SW 1271 (cell line): Measurements from ENCODE around the gene PPP1R13B.
"Not testable (repeated sequence)": the region's sequence is repeated elsewhere in the genome, so short reads cannot be mapped to it uniquely, and the experiment has no call there.

Source experiments
- DNase-seq, 2 experiments: peaks; one replicate each; lab custom pipeline; 2025; lab: John Stamatoyannopoulos, UW

The PPP1R13B gene

GRCh38 chr14:103861413-103862392, 14.3 kb upstream of the PPP1R13B start:
- no peak for DNase-seq

- DNase-seq = no peak
Measured at GRCh38 chr14:103859416-103860202, 12.2 kb upstream of the PPP1R13B start.

- DNase-seq = no peak
Measured at GRCh38 chr14:103858063-103858781, 10.8 kb upstream of the PPP1R13B start.

GRCh38 chr14:103857256-103857655, 9.9 kb upstream of the PPP1R13B start:
- no peak for DNase-seq

DNA sequence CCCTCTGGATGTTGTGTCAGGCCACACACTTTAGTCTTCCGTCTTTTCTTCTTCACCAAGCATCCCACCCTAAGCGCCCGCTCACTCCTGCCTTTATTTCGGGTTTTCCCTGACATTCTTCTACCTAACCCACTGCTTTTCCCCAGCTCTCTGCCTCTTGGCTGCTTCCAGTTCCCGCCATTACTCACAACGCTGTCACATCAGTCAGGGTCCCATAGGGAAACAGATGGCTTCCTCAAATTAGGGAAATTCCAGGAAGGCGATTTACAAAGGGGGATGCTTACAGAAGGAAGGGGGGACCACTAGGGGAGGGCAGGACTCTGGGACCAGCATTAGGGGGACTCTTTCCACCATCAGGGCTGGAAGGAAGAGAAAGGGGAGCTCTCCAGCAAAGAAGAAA, 9.2 kb upstream of the PPP1R13B start:
- no peak for DNase-seq

- DNase-seq = no peak
Measured at GRCh38 chr14:103856105-103856504, 8.7 kb upstream of the PPP1R13B start.

- no peak for DNase-seq
Measured at GRCh38 chr14:103855734-103856095, 8.3 kb upstream of the PPP1R13B start.

DNA sequence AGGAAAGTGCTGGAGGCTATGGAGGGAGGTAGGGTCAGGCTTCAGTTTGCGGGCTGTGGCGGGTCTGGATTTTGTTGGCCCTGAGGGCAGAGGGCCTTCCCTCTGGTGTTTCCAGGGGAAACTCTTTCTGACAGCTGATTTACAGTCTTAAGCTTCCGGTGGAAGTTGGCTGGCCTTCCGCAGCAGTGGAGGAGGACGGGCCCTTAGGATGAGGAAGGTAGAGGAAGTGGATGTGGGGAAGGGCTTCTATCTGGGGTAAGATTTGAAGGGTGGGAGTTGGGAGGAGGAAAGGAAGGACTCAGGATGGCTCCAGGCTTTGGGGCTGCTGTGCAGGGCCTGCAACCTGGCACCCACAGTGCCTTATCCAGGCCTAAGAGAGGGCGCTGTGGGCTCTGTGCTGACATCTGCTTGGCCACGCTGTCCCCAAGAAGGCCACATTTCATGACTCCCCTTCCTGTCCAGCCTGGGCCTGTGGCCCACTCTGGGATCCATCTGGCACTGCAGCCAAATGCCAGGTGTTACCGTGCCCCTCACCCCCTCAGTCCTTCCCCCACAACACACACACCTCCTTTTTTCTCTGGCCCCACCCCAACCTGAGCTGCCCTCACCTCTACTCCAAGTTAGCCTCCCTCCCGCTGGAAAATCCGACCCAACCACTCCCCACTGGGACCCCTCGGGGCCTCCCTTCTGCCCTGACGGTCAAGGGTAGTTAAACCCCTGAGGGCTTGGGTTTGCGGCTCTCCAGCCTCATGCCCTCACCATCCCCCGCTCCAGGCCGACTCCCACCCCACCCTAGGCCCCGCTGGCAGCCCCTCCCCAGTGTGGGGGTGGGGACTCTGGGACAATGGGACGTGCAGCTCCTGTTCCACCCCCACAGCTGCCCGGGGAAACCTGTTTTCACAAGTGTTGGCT, 7.7 kb upstream of the PPP1R13B start:
- no peak for DNase-seq

- DNase-seq = no peak
Measured at GRCh38 chr14:103854017-103854808, 6.8 kb upstream of the PPP1R13B start.

DNA sequence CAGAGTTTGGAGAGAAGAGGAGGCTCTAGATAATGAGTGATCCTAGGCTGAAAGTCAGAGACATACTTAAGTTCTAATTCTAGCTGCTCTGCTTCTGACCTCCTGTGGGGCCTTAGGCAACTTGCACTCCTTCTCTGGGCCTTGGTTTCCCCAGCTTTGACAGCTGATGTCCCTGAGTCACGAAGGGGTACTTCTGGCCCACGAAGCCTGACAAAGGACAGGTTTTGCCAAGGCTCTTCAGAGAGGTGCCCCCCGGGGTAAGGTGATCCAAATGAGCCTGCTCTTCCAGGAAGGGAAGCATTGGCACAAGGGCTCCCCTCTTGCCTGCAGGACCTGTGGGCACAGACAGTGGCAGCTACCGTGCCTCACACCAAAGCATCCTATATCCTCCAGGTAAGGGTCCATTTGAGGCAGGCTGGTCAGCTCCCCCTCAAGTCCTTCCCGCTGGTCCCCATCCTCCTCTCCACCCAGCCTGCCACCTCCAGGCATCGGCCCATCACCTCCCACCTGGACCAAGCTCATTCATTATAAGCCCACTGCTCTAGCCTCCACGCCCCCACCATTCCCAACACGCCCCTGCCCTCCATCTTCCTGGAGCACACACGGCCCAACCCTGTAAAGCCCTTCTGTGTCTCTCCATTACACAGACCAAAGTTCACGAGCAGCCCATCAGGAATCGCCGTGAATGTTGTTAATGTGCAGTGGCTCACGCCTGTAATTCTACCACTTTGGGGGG, 1.9 kb upstream of the PPP1R13B start:
- no peak for DNase-seq

- DNase-seq = no peak
Measured at GRCh38 chr14:103848175-103849077, 1.1 kb upstream of the PPP1R13B start.

GRCh38 chr14:103846543-103847450, 578 bp downstream of the PPP1R13B start:
- peak in 1 of 2 experiments; percentile 28 for DNase-seq

- no peak for DNase-seq
Measured at GRCh38 chr14:103846097-103846496, 1.3 kb downstream of the PPP1R13B start.

GRCh38 chr14:103845327-103845726, 2.0 kb downstream of the PPP1R13B start:
- no peak for DNase-seq

DNA sequence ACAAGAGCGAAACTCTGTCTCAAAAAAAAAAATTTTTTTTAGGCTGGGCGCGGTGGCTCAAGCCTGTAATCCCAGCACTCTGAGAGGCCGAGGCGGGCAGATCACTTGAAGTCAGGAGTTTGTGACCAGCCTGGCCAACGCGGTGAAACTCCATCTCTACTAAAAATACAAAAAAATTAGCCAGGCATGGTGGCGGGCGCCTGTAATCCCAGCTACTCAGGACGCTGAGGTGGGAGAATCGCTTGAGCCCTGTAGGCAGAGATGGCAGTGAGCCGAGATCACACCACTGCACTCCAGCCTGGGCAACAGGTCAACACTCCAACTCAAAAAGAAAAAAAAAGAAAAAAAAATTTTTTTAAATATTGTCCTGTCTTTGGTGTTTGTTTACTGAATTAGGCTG, 6.1 kb downstream of the PPP1R13B start:
- not testable (repeated sequence) for DNase-seq

DNA sequence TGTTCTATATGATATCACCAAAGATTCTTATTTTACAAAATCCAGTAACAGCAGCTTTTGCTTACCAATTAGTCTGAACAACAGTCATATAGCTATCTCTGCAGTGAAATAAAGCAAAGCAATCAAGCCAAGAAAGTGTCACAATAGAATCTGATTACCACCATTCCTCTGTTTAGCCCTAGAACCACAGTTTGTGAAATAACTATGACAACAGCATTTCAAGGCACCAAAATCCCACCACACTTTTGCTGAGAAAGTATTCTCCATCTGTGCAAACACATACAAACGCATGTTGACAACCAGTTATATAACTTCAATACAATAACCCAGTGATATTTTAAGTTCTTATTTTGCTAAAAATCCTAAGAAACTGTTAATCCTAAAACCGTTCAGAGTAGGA, 7.4 kb downstream of the PPP1R13B start:
- no peak for DNase-seq

DNA sequence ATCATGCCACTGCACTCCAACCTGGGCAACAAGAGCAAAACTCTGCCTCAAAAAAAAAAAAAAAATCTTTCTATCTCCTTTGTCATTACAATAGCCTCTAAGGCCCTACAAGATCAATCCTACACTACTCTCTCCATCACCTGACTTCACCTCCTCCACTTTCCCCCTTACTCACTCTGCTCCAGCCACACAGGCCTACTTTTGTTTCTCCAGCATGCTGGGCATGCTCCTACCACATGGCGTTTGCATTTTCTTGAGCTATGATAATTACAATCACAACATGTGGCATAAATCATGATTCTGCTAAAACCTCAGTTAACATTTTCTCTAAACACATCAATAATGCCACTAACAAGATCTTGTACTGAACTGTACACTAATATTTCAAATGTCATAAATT, 7.8 kb downstream of the PPP1R13B start:
- DNase-seq = no peak

DNA sequence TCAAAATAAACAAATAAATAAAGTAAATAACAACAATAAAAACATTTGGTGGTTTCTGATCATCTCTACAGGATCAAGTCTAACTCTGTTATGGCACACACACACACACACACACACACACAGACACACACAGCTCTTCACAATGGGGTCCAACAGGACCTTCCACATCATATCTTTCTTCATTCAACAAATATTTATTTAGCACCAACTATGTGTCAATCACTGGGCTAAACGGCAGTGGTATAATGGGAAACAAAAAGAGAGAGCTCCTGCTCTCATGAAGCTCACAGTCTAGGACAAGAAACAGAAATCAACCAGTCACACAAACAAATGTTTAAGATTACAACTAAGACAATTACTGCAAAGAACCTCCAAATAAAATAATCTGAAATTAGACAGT, 9.3 kb downstream of the PPP1R13B start:
- no peak for DNase-seq
